Limb (tissue), 2 donors: Measurements from ENCODE around the gene INSL3.
"Not testable (repeated sequence)": the region's sequence is repeated elsewhere in the genome, so short reads cannot be mapped to it uniquely, and the experiment has no call there.

ENCODE experiments used
- DNase-seq, 2 donors: peaks; one replicate each; pipeline ENCODE4 v3.0.0-alpha.2; 2016; ENCODE audit errors: extremely low spot score in 2 of 2

The INSL3 gene

GRCh38 chr19:17784201-17785008 is 36.9 kb downstream of the INSL3 start:
- DNase-seq, result peak; percentile 47 to 81

GRCh38 chr19:17783721-17784120 is 37.6 kb downstream of the INSL3 start:
- not testable (repeated sequence) for DNase-seq

GRCh38 chr19:17780781-17781180 is 40.5 kb downstream of the INSL3 start:
- no peak for DNase-seq

- DNase-seq, result peak in 1 of 2 donors; percentile 48
Measured at GRCh38 chr19:17778968-17779929, 42.1 kb downstream of the INSL3 start.

GRCh38 chr19:17778251-17778967 is 42.9 kb downstream of the INSL3 start:
- peak in 1 of 2 donors; percentile 51 for DNase-seq

GRCh38 chr19:17777840-17778239 is 43.5 kb downstream of the INSL3 start:
- not testable (repeated sequence) for DNase-seq

- DNase-seq, result no peak
Measured at GRCh38 chr19:17775991-17776803, 45.1 kb downstream of the INSL3 start.

- no peak for DNase-seq
Measured at GRCh38 chr19:17775245-17775927, 45.9 kb downstream of the INSL3 start.

- DNase-seq, result no peak
Measured at GRCh38 chr19:17772172-17772571, 49.1 kb downstream of the INSL3 start.

GRCh38 chr19:17770613-17771012 is 50.7 kb downstream of the INSL3 start:
- no peak for DNase-seq

GRCh38 chr19:17767559-17767958 is 53.8 kb downstream of the INSL3 start:
- DNase-seq, result no peak

GRCh38 chr19:17766543-17767131 is 54.7 kb downstream of the INSL3 start:
- DNase-seq, result peak in 1 of 2 donors; percentile 76
